ENCODE measurements around the gene HPRT1. TPM values are rescaled to one million over a fixed set of nuclear protein-coding genes. Genes with fewer than 3 reads are reported as not detected.

Gene HPRT1
- total RNA-seq, 2 donors from 2014 or later: 14.9 to 77.4 TPM

DNA sequence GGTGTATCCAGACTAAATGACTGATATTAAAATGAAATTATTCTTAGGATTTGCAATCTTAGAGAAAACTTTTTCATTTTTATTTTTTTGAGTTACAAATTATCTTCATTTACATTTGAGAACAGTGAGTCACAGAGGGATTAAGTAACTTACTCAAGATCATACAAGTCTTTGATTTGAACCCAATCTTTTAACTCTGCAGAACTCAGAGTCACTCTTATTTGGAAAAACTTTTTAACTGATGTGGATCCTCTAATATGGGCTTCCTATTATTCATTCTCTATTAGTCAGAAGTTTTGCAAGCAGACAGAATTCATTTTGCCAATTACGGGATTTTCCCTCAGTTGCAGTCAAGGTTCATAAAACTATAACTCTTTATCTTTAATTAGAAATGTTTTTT is 20.1 kb downstream of the HPRT1 start:
- Histone ChIP-seq H3K4me3 (no peak overlapping the region), H3K27me3 (replicated peaks; ENCODE audit: insufficient read depth) (no peaks in the 10 kb centered on the region), H3K27ac (no peak overlapping the region), H3K36me3 (no peaks in the 10 kb centered on the region), H3K9me3 (no peaks in the 10 kb centered on the region), H3K4me1 (replicated peaks) (no peaks in the 10 kb centered on the region)
- DNase-seq (ENCODE audit: low spot score): no peak
- intact Hi-C loops (cut with DNase I): no loop called here
- no peak for TF ChIP-seq POLR2AphosphoS5 (IDR thresholded peaks at IDR 0.05)
- TF ChIP-seq POLR2A (IDR thresholded peaks at IDR 0.05): no peak
- TF ChIP-seq, protein P1, sequence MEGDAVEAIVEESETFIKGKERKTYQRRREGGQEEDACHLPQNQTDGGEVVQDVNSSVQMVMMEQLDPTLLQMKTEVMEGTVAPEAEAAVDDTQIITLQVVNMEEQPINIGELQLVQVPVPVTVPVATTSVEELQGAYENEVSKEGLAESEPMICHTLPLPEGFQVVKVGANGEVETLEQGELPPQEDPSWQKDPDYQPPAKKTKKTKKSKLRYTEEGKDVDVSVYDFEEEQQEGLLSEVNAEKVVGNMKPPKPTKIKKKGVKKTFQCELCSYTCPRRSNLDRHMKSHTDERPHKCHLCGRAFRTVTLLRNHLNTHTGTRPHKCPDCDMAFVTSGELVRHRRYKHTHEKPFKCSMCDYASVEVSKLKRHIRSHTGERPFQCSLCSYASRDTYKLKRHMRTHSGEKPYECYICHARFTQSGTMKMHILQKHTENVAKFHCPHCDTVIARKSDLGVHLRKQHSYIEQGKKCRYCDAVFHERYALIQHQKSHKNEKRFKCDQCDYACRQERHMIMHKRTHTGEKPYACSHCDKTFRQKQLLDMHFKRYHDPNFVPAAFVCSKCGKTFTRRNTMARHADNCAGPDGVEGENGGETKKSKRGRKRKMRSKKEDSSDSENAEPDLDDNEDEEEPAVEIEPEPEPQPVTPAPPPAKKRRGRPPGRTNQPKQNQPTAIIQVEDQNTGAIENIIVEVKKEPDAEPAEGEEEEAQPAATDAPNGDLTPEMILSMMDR (IDR thresholded peaks at IDR 0.05): no peak
- 76% methylated on average over 1 of the region's 1 CpG for WGBS

DNA sequence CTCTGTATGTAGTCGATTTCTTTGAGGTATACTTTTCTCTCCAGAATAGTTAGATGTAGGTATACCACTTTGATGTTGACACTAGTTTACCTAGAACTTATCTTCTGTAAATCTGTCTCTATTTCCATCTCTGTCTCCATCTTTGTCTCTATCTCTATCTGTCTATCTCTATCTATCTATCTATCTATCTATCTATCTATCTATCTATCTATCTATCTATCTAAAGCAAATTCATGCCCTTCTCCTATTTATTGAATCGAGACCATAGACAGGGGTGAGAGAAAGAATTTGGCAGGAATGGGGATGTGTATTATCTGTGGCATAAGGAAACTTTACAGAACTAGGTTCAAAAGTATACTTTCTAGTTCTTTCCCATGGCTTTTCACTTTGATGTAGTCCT is 21.4 kb downstream of the HPRT1 start:
- intact Hi-C loops (cut with DNase I): no loop called here
- no peak for TF ChIP-seq POLR2A (IDR thresholded peaks at IDR 0.05)
- TF ChIP-seq, protein P1 (IDR thresholded peaks at IDR 0.05): no peak
- no peak for TF ChIP-seq POLR2AphosphoS5 (IDR thresholded peaks at IDR 0.05)
- 88% methylated on average over 2 of the region's 2 CpGs for WGBS
- Histone ChIP-seq H3K4me3 (no peak overlapping the region), H3K36me3 (no peaks in the 10 kb centered on the region), H3K27ac (no peak overlapping the region), H3K27me3 (replicated peaks; ENCODE audit: insufficient read depth) (no peaks in the 10 kb centered on the region), H3K4me1 (replicated peaks) (no peaks in the 10 kb centered on the region), H3K9me3 (no peaks in the 10 kb centered on the region)
- DNase-seq (ENCODE audit: low spot score): no peak

DNA sequence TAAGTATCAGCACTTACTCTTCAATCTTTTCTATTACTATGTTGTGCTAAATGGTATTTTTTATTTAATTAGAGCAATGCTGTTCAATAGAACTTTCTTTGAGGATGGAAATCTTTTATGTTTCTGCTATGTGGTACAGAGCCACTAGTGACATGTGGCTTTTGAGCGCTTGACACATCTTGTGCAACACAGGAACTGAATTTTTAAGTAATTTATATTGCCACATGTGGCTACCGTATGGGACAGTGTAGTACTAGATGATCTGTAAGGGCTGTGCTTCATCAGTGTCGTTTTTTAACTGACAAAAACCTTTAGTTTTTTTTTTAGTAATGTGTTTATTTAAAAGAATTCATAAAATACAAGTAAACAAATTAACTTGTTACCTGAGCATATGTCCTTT is 22.4 kb downstream of the HPRT1 start:
- no peaks in the 10 kb centered on the region for H3K9me3 ChIP-seq

DNA sequence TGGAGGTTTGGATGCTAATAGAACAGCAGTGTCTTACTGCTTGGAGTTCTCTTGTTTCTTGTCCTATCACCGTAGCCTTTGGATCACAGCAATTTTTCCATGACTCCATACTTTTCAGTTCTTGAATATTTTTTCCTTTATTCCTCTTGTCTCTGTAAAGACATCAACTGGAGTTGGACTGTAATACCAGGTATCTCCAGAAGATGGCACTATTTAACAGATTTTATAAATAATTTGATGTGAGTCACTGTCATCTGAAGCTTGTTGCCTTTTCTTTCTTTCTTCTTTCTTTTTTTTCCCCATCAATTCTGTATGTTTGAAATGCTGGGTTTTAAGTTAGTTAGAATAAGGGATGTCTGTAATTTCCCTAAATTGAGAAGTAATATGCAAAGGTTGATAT is 24.1 kb downstream of the HPRT1 start:
- Histone ChIP-seq H3K4me1 (replicated peaks) (no peaks in the 10 kb centered on the region), H3K4me3 (no peak overlapping the region), H3K36me3 (no peaks in the 10 kb centered on the region), H3K27ac (no peak overlapping the region), H3K27me3 (replicated peaks; ENCODE audit: insufficient read depth) (no peaks in the 10 kb centered on the region), H3K9me3 (no peaks in the 10 kb centered on the region)
- no peak for DNase-seq (ENCODE audit: low spot score)
- intact Hi-C loops (cut with DNase I): no loop called here
- TF ChIP-seq, protein P1 (IDR thresholded peaks at IDR 0.05): peak; percentile 35 to 59 (median 50)
- TF ChIP-seq POLR2AphosphoS5 (IDR thresholded peaks at IDR 0.05) (no peak), POLR2A (IDR thresholded peaks at IDR 0.05) (no peak)
- 69% methylated on average over 1 of the region's 1 CpG for WGBS

More for the DNA sequence above, 22.4 kb downstream of the HPRT1 start:
- no peaks in the 10 kb centered on the region for H3K4me1 ChIP-seq (replicated peaks)
- 83% methylated on average over 3 of the region's 3 CpGs for WGBS
- H3K4me3 ChIP-seq: no peak overlapping the region
- no peaks in the 10 kb centered on the region for H3K36me3 ChIP-seq
- no peaks in the 10 kb centered on the region for H3K27me3 ChIP-seq (replicated peaks; ENCODE audit: insufficient read depth)
- TF ChIP-seq POLR2AphosphoS5 (IDR thresholded peaks at IDR 0.05): no peak
- no peak overlapping the region for H3K27ac ChIP-seq
- DNase-seq (ENCODE audit: low spot score): no peak
- intact Hi-C loops (cut with DNase I): no loop called here

DNA sequence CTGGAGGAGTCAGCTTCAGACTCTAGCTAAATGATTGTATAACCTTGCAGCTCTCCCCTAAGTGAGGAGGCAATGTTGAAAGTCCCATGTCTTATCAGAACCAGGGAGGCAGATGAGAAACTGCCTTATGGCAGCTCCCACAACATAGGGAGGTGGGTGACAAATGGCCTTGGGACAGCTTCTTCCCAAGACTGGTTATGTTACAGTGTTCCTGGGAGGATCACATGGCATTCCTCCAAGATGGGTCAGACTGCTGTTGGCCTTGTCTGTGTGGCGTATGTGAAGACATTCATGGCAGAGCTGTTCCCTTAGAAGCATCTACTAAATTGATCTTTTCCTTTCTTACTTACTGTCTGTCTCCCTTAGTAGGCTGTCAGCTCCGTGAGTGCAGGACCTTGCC is 42.0 kb downstream of the HPRT1 start:
- intact Hi-C loops (cut with DNase I): no loop called here
- no peak for DNase-seq (ENCODE audit: low spot score)
- Histone ChIP-seq H3K27ac (no peak overlapping the region), H3K4me1 (replicated peaks) (no peaks in the 10 kb centered on the region), H3K27me3 (replicated peaks; ENCODE audit: insufficient read depth) (no peaks in the 10 kb centered on the region), H3K36me3 (no peaks in the 10 kb centered on the region), H3K9me3 (no peaks in the 10 kb centered on the region), H3K4me3 (no peak overlapping the region)
- TF ChIP-seq, protein P1 (IDR thresholded peaks at IDR 0.05): no peak
- no peak for TF ChIP-seq POLR2AphosphoS5 (IDR thresholded peaks at IDR 0.05)
- no peak for TF ChIP-seq POLR2A (IDR thresholded peaks at IDR 0.05)
- WGBS: 82% methylated on average over 2 of the region's 2 CpGs
